GM18861 (cell line): ENCODE results near the gene TAS1R1.
A peak's percentile ranks its signal among the peaks of the same experiment; 100 is the strongest.
"Not testable (repeated sequence)": the region's sequence is repeated elsewhere in the genome, so short reads cannot be mapped to it uniquely, and the experiment has no call there.

Experiments used
- ATAC-seq: cut with Tn5 transposase; IDR thresholded peaks from one replicate; pipeline ENCODE4 v1.9.1; 2021; ENCODE audit not compliant: unreplicated experiment

Gene TAS1R1

DNA sequence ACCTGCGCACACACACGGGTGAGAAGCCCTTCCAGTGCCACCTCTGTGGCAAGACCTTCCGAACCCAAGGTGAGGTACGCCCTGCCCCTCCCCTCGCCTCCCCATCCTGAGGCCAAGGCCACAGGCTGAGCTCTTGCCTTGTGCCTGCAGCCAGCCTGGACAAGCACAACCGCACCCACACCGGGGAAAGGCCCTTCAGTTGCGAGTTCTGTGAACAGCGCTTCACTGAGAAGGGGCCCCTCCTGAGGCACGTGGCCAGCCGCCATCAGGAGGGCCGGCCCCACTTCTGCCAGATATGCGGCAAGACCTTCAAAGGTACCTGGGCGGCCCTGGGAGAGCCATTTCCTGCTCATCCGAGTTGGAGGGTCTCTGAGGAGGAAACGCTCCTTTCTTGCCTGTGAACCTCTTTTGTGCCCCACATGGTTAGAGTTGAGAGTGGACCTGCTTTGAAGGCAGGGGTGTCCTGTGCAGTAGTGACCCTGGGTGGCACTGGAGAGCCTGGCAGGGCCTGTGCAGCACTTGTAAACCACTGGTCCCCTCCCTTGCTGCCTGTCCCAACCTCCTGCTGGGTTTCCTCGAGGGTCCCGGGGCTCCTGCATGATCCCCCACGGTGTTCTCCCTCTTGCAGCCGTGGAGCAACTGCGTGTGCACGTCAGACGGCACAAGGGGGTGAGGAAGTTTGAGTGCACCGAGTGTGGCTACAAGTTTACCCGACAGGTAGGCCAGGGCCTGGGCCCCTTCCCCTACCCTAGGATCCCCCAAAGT is 33.2 kb downstream of the TAS1R1 start:
- no peak for ATAC-seq

DNA sequence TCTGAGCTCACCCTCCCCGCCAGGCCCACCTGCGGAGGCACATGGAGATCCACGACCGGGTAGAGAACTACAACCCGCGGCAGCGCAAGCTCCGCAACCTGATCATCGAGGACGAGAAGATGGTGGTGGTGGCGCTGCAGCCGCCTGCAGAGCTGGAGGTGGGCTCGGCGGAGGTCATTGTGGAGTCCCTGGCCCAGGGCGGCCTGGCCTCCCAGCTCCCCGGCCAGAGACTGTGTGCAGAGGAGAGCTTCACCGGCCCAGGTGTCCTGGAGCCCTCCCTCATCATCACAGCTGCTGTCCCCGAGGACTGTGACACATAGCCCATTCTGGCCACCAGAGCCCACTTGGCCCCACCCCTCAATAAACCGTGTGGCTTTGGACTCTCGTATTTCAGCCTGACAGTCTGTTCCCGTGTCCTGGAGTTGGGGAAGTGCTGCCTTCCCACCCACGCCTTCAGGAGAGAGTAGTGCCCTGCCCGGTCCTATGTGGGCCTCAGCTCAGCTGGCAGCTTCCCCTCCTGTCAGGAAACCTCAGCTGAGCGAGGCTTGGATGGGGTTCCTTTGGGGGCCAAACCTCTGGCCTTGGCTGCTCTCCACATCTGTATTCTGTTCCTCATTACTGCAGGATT is 33.9 kb downstream of the TAS1R1 start:
- ATAC-seq: no peak

DNA sequence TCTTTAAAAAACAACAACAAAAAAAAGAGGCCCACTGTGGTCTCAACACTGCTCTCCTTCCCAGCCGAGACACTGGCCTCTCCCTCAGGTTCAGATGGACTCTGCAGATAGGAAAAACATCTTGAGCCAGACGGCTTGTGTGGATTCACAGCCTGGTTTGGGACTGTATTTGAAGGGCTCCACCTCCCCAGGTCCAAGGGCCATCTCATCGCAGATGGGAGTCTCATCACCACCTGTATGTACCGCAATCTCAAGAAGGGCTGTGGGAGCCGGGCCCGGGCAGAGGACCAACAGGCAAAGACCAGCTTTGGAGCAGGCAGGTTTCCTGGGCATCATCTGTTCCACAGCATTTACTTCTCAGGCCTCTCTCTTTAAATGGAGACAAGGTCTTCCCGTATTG is 34.9 kb downstream of the TAS1R1 start:
- no peak for ATAC-seq

DNA sequence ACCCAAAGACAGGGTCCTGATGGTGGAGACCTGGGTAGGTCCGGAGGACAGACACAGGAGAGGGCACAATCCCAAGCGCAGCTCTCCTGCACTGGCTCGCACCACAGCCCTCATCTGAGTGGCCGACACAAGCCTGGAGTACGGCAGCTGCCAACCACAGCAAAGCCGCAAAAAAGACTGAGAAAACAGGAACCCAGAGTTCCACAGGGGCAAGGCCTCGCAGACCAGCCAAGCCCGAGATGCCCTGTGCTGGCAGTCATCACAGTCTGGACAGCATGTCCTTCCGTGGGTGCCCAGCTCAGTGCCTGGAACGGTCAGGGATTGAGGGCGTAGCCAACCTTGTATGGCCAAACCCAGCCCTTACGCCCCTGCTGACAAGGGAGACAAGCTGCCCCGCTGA is 36.1 kb downstream of the TAS1R1 start:
- no peak for ATAC-seq

DNA sequence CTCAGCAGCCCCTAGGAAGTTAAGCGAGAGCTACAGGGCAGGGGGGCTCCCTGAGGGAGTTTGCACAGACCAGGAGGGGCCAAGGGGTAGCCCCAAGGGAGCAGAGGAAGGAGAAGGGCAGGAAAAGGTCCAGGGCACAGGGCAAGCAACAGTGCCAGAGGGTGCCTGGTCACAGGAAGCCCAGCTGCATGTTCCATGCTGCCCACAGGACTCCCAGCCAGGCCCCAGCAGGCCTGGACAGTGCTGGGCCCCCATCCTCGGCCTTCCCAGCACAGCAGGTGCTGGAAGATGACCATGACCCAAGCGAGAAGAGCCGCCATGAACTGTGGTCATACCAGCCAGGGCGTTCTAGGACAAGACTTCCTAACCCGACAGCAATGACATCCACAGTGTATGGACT is 36.5 kb downstream of the TAS1R1 start:
- no peak for ATAC-seq

DNA sequence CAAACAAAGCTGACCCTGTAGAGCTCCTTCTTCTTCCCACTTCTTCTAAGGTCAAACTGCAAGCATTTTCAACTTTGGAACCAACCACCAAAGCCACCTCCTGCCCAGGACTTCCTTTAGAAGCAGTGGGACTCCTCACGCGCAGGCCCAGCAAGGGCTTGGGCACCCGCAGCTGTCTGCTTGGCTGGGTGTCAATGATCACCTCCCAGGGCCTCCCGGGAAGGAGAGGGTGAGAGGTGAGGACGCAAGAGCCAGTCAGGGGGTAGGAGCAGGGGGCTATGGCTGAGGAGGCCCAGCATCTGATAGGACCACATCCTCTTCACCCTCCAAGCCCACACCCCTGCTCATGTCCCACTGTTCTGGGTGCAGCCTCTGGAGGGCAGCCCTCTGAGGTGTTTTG is 37.3 kb downstream of the TAS1R1 start:
- ATAC-seq: no peak

DNA sequence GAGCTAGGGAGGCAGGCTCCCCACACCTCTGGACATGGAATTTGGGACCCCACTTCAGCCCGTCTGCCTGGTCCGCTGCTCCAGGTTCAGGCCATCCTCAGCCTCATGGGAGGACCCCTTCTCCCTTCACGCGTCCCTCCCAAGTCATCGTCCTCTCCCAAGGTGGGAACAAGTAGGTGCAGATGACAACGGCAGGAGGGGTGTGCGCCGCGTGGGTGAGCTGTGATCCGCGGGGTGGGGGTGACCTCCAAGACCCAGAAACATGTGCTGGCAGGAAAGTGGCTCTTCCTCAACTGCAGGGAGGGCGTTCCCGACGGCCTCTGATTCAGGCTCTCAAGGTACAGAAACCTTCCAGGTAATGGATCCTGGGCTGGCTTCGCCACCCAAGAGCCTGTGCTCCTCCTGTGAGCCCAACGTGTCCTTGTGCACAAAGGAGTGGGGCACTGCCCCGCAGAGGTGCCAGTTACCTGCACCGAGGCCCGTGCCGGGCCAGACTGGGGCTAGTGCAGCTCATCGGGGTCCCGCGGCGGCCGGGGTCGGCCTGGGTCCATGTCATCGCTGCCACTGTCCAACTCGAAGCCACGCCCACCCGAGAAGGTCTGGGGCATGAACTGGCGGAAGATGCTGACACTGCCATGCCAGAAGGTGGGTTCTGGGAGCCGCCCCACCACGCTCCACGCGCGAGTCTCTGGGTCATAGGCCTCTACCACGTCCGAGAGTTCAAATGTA is 37.9 kb downstream of the TAS1R1 start:
- ATAC-seq: no peak

DNA sequence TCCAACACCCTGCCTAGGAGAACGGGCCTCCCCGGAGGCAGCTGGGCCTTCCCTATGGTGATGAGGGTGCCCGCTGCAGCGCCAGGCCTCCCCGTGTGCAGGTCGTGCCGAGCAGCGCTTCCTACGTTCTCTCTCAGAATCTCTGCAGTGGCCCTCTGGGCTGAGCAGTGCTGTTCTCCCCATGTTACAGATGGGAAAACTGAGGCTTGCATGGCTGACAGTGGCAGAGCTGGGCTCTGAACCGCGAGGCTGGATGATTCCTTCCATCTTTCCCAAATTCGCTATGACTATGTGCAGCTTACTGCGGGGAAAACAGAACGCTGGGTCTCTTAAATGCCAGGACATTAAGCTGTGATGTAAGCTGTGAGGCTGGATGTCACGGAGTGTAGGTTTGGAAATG is 38.7 kb downstream of the TAS1R1 start:
- ATAC-seq: no peak

DNA sequence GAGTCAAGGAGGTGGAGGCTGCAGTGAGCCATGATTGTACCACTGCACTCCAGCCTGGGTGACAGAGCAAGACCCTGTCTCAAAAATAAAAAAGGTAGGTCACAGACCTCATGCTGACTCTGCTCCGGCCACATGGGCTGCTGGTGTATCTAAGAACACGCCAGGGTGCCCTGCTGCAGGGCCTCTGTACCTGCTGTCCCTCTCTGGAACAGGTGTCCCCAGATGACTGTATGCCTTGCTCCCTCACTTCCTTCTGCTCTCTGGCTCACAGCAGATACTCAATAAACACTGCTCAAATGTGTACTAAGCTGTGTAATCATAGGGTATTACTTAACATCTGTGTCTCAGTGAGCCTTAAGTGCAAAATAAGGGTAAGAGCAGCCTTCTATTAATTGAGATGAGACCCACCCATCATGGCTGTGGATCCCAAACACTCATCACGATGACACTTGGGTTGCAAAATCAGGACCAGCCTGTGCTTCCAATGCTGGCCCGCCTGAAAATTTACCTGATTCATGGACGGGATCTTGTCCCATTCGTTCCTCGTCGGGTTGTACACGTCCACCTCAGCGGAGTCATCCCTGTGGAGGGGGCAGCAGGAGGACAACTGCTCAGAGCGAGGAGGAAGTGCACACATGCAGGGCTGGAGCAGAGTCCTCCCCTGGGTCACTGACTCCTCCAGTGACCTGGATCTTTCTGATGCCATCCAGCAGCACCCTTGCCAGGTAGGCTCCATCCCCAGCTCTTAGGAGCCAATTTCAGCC is 40.1 kb downstream of the TAS1R1 start:
- no peak for ATAC-seq

DNA sequence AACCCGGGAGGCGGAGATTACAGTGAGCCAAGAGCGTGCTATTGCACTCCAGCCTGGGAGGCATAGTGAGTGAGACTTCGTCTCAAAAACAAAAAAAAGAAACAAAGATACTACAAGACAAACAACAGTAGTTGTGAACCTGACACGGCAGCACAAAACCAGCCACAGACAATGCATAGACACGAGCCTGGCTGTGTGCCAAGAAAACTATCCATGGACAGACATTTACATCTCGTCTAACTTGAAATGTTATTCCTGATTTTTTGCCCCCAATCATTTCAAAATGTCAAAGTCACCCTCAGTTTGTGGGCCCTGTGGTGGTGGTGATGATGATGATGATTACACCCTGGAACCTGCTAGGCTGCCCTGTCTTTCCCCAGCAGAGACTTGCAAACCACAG is 41.2 kb downstream of the TAS1R1 start:
- no peak for ATAC-seq

DNA sequence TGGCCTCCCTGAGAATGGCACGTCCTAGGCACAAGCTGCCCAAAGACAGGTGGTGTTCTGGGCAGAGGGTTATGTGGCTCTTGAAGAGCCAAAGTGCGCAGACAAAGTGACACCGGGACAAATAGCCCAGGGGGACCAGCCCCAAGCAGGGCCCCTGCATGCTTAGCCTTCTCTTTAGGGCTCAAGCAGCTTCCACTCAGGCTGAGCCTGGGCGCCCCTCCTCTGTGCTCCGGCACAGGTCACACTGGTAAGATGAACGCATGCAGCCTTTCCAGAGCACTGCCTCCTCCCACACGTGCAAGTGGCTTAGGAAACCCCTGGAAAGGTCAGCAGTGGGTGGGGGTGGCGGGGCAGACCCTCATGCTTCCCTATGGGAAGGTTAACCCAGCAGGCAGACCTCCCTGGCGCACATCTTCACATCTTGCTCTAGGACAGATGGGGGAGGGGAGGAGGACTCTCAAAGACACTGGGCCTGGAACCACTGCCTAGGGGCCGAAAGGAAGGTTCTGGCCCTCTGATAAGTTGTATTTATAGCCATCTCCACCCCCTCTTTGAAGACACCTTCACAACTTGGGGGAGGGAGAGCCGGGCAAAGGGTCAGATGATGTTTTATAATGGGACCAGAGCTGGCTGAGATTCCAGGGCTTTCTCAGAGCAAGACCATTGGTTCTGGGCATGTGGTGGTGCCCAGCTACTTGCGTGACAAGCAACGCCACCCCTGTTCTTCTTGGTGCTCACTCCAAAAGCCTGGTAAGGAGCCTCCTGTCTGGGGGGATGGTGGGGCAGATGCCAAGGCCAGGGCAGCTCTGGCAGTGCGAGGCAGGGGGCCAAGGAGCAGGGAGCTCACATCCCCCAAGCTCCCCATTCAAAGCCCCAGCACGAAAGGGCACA is 42.0 kb downstream of the TAS1R1 start:
- ATAC-seq: no peak

DNA sequence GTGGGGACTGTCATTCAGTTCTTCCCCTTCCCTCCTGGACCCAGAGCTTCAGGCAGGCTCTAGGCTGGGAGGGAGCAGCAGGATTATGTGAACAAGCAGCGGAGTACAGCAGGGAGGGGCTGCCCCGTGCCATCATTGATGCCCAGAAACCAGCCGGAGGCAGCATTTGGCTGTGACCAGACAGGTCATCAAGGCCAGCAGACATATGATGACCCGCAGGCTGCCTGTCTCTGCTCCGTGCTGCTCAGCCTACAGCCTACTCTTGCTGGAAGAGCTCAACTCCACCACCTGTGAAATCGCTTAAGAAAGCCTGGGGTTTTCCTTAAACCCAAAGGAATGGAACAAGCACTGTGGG is 42.6 kb downstream of the TAS1R1 start:
- ATAC-seq: no peak

DNA sequence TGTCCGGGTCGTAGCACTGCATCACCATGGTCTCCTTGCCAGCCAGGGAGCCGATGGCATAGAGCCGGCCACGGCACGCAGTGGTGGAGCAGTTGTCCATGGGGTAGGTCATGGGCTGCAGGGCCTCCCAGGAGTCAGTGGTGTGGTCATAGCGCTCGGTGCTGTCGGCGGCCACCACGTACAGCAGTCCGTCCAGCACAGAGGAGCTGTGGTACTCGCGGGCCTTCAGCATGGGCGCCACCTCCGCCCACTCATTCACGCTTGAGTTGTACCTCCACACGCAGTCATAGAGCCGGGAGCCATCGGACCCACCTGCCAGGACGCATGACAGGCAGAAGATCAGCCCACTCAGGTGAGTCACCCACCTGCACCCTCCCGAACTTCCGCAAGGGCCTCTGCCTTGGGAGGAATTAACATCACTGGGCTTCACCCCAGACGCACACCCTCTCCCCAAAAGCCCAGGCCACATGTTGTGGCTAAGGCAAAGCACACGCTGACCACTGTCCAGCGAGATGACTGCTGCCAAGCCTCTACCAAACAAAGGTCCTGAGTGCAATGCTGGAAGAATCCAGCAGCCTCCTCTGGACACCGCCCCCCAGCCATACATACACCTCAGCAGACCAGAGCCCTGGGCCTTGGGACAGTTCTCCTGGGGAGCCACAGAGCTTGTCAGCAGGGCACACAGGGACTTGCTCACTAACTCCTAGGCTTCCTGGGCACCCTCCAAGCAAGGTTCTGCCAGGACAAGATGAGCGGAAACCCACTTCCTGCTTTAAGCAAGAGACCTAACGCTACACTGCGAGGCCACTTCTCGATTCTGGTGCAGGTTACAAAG is 44.3 kb downstream of the TAS1R1 start:
- no peak for ATAC-seq

DNA sequence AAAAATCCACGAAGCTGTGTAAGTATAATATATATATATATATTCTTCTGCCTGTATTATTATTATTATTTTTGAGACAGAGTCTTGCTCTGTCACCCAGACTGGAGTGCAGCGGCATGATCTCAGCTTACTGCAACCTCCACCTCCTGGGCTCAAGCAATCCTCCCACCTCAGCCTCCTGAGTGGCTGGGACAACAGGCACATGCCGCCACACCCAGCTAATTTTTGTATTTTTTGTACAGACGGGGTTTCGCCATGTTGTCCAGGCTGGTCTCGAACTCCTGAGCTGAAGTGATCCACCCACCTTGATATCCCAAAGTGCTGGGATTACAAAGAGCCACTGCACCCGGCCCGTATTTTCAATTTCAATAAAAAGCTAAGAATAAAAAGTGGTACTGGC is 44.9 kb downstream of the TAS1R1 start:
- ATAC-seq: not testable (repeated sequence)

DNA sequence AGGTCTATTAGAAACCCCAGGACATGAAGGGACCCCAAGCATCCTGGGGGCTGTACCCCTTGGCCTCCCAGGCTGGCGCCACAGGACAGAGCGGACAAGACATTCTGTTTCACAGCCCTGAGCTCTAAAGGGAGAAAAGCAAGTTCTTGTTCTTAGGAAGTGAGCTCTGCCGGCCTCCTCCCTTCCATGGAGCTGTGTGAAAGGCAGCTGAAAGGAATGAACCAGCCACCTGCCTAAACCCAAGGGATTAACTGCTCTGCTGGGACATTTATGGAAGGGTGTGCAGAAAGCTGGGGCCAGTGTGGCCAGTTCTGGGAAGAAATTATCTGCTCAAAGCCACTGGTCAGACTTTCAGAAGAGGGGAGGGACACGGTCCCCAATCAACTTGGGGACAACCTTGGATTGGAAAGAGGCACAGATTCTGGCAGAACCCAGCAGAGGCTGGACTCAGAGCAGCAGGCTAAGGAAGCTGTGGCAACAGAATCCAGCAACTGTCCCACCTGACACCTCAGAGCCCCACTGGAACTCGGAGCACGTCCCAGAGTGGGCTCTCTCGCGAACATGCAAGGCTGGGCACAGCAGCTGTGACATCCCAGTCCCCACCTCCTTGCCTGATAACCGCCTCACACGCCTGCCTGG is 45.4 kb downstream of the TAS1R1 start:
- no peak for ATAC-seq

DNA sequence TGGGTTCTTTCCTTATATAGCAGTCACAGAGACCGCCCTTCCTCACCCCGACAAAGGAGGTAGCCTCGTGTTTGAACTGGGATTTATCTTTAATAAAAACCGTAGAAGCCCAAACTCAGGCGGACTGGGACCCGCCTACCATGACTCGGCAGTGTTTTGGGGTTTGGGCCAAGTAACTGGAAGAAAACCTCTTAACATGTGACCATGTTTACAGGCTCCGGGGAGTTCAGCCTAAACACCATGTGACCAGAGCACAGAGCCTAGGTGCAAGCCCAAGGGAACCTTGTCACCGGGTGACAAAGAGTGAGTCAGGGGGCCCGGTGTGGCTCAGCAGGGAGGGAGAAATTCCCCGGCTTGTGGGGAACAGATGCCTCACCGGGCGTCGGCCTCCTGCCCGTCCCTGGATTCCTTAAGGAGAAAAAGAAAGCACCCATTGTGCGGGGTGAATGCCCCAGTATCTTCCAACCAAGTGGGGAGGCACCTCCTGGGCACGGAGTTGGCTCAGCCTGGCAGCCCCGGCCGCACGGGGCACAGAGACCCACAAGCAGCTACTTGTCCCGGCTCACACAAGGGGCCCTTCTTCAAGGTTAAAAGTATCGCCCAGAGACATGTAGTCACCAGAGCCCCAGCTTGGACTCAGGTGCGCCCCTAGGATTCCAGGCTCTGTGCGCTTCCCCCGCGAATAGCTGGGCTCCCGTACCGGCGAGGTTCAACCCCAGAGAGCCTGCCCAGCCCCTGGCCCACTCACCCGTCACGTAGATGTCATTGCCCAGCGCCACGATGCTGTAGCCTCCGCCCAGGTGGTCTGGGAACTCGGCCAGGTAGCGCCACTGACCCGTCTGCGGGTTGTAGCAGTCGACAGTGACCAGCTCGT is 46.2 kb downstream of the TAS1R1 start:
- ATAC-seq: peak; percentile 30

DNA sequence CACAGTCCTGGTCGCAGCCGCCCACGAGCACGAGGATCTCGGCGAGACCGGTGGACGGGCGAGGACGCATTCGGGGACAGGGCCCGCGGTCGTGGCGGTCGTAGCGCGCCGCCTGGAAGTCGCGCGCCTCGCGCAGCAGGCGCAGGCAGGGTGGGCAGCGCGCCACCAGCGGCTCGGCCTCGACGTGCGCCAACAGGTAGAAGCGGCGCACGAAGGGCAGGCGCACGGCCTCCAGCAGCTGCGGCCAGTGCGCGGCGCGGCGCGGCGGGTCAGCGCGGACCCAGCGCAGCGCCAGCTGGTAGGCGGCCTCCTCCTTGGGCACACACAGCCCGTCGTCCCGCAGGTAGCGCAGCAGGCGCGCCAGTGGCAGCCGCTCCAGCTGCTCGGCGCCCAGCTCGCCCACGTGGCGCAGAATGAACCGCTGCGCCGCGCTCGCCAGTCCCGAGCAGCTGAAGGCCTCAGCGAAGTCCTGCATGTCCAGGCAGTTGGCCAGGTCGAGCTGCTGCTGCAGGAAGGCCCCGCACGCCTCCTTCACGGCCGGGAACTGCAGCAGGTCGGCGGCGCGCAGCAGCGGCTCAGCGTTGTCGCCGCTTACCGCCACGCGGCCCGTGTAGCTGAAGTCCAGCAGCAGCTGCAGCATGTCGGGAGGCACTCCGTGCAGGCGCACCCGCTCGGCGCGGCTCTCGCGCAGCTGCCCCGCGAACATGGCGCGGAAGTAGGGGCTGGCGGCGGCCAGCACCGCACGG is 47.0 kb downstream of the TAS1R1 start:
- peak; percentile 2 for ATAC-seq
